ENCODE results near the gene IL18R1.
A peak's percentile ranks its signal among the peaks of the same experiment; 100 is the strongest.
"Not testable (repeated sequence)": the region's sequence is repeated elsewhere in the genome, so short reads cannot be mapped to it uniquely, and the experiment has no call there.

Gene IL18R1

GRCh38 chr2:102355526-102356380, at the start of gene IL18R1:
Gene IL18R1 (plus strand): TSS chr2:102355796. CDS start chr2:102362661, 6,865 bp downstream.
- Histone ChIP-seq H3K36me3 (ENCODE audit: control insufficient read depth, insufficient read depth, low read length) (no peaks in the 10 kb centered on the region), H3K9ac (ENCODE audit: low read length) (no peak within 1 kb of the TSS), H3K27ac (ENCODE audit: low read depth, low read length) (no peak within 1 kb of the TSS), H3K4me3 (ENCODE audit: low read length) (peak within 1 kb of the TSS; percentile 56), H3K27me3 (ENCODE audit: control insufficient read depth, insufficient read depth, low read length) (no peaks in the 10 kb centered on the region), H3K4me1 (ENCODE audit: control insufficient read depth, insufficient read depth, low read length) (no peaks in the 10 kb centered on the region)

- Histone ChIP-seq H3K27me3 (ENCODE audit: control insufficient read depth, insufficient read depth, low read length) (no peaks in the 10 kb centered on the region), H3K4me3 (ENCODE audit: low read length) (no peak overlapping the region), H3K36me3 (ENCODE audit: control insufficient read depth, insufficient read depth, low read length) (no peaks in the 10 kb centered on the region), H3K4me1 (ENCODE audit: control insufficient read depth, insufficient read depth, low read length) (no peaks in the 10 kb centered on the region), H3K27ac (ENCODE audit: low read depth, low read length) (no peak overlapping the region), H3K9ac (ENCODE audit: low read length) (no peak overlapping the region)
Observed at GRCh38 chr2:102306125-102306524, 49.5 kb upstream of the IL18R1 start.

GRCh38 chr2:102310964-102311640, 44.5 kb upstream of the IL18R1 start, which contains the start of gene IL1RL1:
Gene IL1RL1 (plus strand): TSS chr2:102311563. CDS start chr2:102338265, 26,702 bp downstream.
- H3K27ac ChIP-seq (ENCODE audit: low read depth, low read length), result no peak within 1 kb of the TSS
- H3K4me3 ChIP-seq (ENCODE audit: low read length), result no peak within 1 kb of the TSS
- no peaks in the 10 kb centered on the region for H3K27me3 ChIP-seq (ENCODE audit: control insufficient read depth, insufficient read depth, low read length)
- no peaks in the 10 kb centered on the region for H3K36me3 ChIP-seq (ENCODE audit: control insufficient read depth, insufficient read depth, low read length)
- H3K9ac ChIP-seq (ENCODE audit: low read length), result no peak within 1 kb of the TSS
- H3K4me1 ChIP-seq (ENCODE audit: control insufficient read depth, insufficient read depth, low read length), result no peaks in the 10 kb centered on the region

- no peaks in the 10 kb centered on the region for H3K36me3 ChIP-seq (ENCODE audit: control insufficient read depth, insufficient read depth, low read length)
- H3K27ac ChIP-seq (ENCODE audit: low read depth, low read length), result no peak overlapping the region
- no peaks in the 10 kb centered on the region for H3K27me3 ChIP-seq (ENCODE audit: control insufficient read depth, insufficient read depth, low read length)
- H3K9ac ChIP-seq (ENCODE audit: low read length), result no peak overlapping the region
- H3K4me1 ChIP-seq (ENCODE audit: control insufficient read depth, insufficient read depth, low read length), result no peaks in the 10 kb centered on the region
- H3K4me3 ChIP-seq (ENCODE audit: low read length), result no peak overlapping the region
Observed at GRCh38 chr2:102313025-102313424, 42.6 kb upstream of the IL18R1 start.

GRCh38 chr2:102313471-102313870, 42.1 kb upstream of the IL18R1 start:
- Histone ChIP-seq H3K36me3 (ENCODE audit: control insufficient read depth, insufficient read depth, low read length) (no peaks in the 10 kb centered on the region), H3K9ac (ENCODE audit: low read length) (no peak overlapping the region), H3K4me1 (ENCODE audit: control insufficient read depth, insufficient read depth, low read length) (no peaks in the 10 kb centered on the region), H3K27me3 (ENCODE audit: control insufficient read depth, insufficient read depth, low read length) (no peaks in the 10 kb centered on the region), H3K27ac (ENCODE audit: low read depth, low read length) (no peak overlapping the region), H3K4me3 (ENCODE audit: low read length) (no peak overlapping the region)

- H3K36me3 ChIP-seq (ENCODE audit: control insufficient read depth, insufficient read depth, low read length), result no peaks in the 10 kb centered on the region
- no peaks in the 10 kb centered on the region for H3K27me3 ChIP-seq (ENCODE audit: control insufficient read depth, insufficient read depth, low read length)
- no peaks in the 10 kb centered on the region for H3K4me1 ChIP-seq (ENCODE audit: control insufficient read depth, insufficient read depth, low read length)
- no peak overlapping the region for H3K27ac ChIP-seq (ENCODE audit: low read depth, low read length)
- no peak overlapping the region for H3K4me3 ChIP-seq (ENCODE audit: low read length)
- H3K9ac ChIP-seq (ENCODE audit: low read length), result no peak overlapping the region
Observed at GRCh38 chr2:102313950-102314349, 41.6 kb upstream of the IL18R1 start.

GRCh38 chr2:102315921-102316320, 39.7 kb upstream of the IL18R1 start:
- Histone ChIP-seq H3K36me3 (ENCODE audit: control insufficient read depth, insufficient read depth, low read length) (no peaks in the 10 kb centered on the region), H3K4me1 (ENCODE audit: control insufficient read depth, insufficient read depth, low read length) (no peaks in the 10 kb centered on the region), H3K27me3 (ENCODE audit: control insufficient read depth, insufficient read depth, low read length) (no peaks in the 10 kb centered on the region), H3K27ac (ENCODE audit: low read depth, low read length) (no peak overlapping the region), H3K9ac (ENCODE audit: low read length) (no peak overlapping the region), H3K4me3 (ENCODE audit: low read length) (no peak overlapping the region)

- H3K4me3 ChIP-seq (ENCODE audit: low read length), result no peak overlapping the region
- no peaks in the 10 kb centered on the region for H3K36me3 ChIP-seq (ENCODE audit: control insufficient read depth, insufficient read depth, low read length)
- no peaks in the 10 kb centered on the region for H3K27me3 ChIP-seq (ENCODE audit: control insufficient read depth, insufficient read depth, low read length)
- H3K4me1 ChIP-seq (ENCODE audit: control insufficient read depth, insufficient read depth, low read length), result no peaks in the 10 kb centered on the region
- no peak overlapping the region for H3K9ac ChIP-seq (ENCODE audit: low read length)
- H3K27ac ChIP-seq (ENCODE audit: low read depth, low read length), result no peak overlapping the region
Observed at GRCh38 chr2:102317715-102318114, 37.9 kb upstream of the IL18R1 start.

GRCh38 chr2:102318437-102318836, 37.2 kb upstream of the IL18R1 start:
- Histone ChIP-seq H3K27me3 (ENCODE audit: control insufficient read depth, insufficient read depth, low read length) (no peaks in the 10 kb centered on the region), H3K36me3 (ENCODE audit: control insufficient read depth, insufficient read depth, low read length) (no peaks in the 10 kb centered on the region)

GRCh38 chr2:102321941-102322719, 33.5 kb upstream of the IL18R1 start:
- no peak overlapping the region for H3K9ac ChIP-seq (ENCODE audit: low read length)
- no peaks in the 10 kb centered on the region for H3K27me3 ChIP-seq (ENCODE audit: control insufficient read depth, insufficient read depth, low read length)
- H3K36me3 ChIP-seq (ENCODE audit: control insufficient read depth, insufficient read depth, low read length), result no peaks in the 10 kb centered on the region
- H3K4me1 ChIP-seq (ENCODE audit: control insufficient read depth, insufficient read depth, low read length), result no peaks in the 10 kb centered on the region
- H3K4me3 ChIP-seq (ENCODE audit: low read length), result no peak overlapping the region
- no peak overlapping the region for H3K27ac ChIP-seq (ENCODE audit: low read depth, low read length)

More at GRCh38 chr2:102318437-102318836, 37.2 kb upstream of the IL18R1 start:
- Histone ChIP-seq H3K4me1 (ENCODE audit: control insufficient read depth, insufficient read depth, low read length) (no peaks in the 10 kb centered on the region), H3K27ac (ENCODE audit: low read depth, low read length) (no peak overlapping the region), H3K9ac (ENCODE audit: low read length) (no peak overlapping the region), H3K4me3 (ENCODE audit: low read length) (no peak overlapping the region)

GRCh38 chr2:102324914-102325313, 30.7 kb upstream of the IL18R1 start:
- not testable (repeated sequence) for H3K36me3 ChIP-seq (ENCODE audit: control insufficient read depth, insufficient read depth, low read length); H3K27me3 ChIP-seq (ENCODE audit: control insufficient read depth, insufficient read depth, low read length); H3K4me3 ChIP-seq (ENCODE audit: low read length); H3K9ac ChIP-seq (ENCODE audit: low read length); H3K27ac ChIP-seq (ENCODE audit: low read depth, low read length); H3K4me1 ChIP-seq (ENCODE audit: control insufficient read depth, insufficient read depth, low read length)

GRCh38 chr2:102331311-102331980, 24.1 kb upstream of the IL18R1 start:
- no peak overlapping the region for H3K4me3 ChIP-seq (ENCODE audit: low read length)
- no peaks in the 10 kb centered on the region for H3K27me3 ChIP-seq (ENCODE audit: control insufficient read depth, insufficient read depth, low read length)
- no peak overlapping the region for H3K27ac ChIP-seq (ENCODE audit: low read depth, low read length)
- H3K4me1 ChIP-seq (ENCODE audit: control insufficient read depth, insufficient read depth, low read length), result no peaks in the 10 kb centered on the region
- H3K36me3 ChIP-seq (ENCODE audit: control insufficient read depth, insufficient read depth, low read length), result no peaks in the 10 kb centered on the region
- H3K9ac ChIP-seq (ENCODE audit: low read length), result no peak overlapping the region
